Activated CD4-positive, alpha-beta T cell treated with anti-CD3 and anti-CD28 coated beads for 4 hours (primary cell): ENCODE measurements around the gene KDR.

Source experiments
- DNase-seq, 2 donors: peaks; one replicate each; pipeline ENCODE4 v3.0.0-alpha.2; 2020

Gene KDR

GRCh38 chr4:55122235-55122634 is 3.2 kb downstream of the KDR start:
- DNase-seq: no peak

DNA sequence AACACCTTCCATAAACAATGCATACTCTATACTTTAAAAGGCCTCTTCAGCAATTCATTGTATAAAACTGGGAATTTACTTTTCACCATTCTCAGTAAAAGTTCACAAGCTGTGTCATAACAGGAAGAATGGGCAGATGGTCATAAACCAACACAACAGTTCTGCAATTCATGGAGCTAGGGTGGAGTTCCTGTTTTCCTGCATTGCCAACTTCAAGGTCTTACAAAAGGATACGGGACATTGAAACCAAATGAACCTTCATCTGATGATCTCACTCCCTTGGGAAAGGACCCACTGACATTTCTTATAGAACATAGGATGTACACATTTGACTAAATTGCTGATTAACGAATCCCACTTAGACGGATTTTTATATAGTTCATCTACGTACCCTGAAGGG is 4.1 kb downstream of the KDR start:
- no peak for DNase-seq

GRCh38 chr4:55118397-55118796 is 7.0 kb downstream of the KDR start:
- no peak for DNase-seq

DNA sequence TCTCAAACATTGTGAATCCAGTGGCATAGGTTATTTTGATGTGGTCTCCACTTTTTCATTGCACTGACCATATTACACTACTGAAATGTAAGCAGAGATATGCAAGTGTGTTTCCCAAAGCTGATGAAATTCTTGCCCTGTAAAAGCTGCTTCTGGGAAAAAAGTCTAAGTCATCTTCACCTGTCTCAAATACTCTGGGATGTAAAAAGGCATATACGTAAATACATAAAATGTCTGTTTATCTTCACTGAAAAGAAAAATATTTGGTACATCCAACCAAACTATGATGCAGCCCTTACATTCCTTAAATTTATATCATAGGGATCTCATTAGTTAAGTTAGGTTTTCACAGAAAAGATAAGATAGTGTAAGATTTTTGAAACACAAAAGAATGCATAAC is 7.9 kb downstream of the KDR start:
- DNase-seq: no peak

GRCh38 chr4:55116450-55116849 is 8.9 kb downstream of the KDR start:
- DNase-seq: no peak

DNA sequence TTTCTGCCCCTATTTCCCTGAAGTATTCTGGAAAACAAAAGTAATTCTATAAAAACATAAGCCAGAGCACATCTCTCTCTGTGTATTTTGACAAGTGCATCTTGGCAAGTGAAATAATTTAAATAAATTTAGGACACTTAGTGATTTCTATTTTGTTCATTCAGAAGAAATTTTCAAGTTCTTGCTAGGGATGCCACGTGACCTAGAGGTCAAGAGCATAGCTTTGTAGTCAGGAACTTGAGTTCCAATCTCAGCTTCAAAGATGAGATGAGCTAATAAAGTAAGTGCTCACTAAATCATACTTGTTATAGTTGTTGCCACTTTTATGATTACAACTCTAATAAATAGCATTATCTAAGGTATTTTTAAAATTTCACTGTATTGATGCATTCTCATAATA is 13.8 kb downstream of the KDR start:
- no peak for DNase-seq

GRCh38 chr4:55110131-55110530 is 15.3 kb downstream of the KDR start:
- no peak for DNase-seq

- no peak for DNase-seq
These were observed 18.3 kb downstream of the KDR start for GRCh38 chr4:55107054-55107453.

DNA sequence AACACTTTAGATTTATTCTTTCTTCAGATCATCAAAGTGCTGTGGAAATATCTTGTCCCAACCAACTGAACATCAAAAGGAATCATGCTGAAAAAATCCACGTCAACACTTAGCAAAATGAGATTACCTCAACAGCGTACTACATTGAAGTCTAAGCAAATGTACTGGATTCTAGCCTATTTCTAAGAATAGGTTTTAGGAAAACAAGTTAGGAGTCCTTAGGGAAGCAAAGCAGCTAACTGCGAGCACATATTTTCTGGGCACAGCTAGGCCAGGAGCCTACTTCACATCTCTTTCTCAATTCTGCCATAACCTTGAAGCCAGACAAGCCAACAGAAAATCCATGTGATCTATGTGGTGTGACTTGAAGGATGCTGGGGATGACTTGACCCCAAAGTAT is 22.2 kb downstream of the KDR start:
- DNase-seq: no peak

DNA sequence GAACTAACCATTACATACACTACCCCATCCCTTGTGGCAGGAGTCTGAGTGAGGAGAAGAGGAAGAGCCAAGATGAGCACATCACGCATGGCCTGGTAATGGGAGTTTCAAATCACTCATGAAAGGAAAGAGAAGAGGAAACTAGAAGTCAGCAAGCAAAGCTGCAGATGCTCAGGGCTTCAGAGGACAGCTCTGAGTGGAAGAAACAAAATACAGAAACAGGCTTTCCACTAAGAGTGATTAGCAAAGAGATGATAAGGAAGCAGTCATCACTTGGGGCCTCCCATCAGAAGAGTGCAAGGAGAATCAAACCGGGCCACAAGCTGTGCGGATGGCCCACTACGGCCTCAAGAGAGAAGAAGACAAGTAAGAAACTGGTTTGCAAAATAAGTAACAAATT is 25.6 kb downstream of the KDR start:
- DNase-seq: no peak

DNA sequence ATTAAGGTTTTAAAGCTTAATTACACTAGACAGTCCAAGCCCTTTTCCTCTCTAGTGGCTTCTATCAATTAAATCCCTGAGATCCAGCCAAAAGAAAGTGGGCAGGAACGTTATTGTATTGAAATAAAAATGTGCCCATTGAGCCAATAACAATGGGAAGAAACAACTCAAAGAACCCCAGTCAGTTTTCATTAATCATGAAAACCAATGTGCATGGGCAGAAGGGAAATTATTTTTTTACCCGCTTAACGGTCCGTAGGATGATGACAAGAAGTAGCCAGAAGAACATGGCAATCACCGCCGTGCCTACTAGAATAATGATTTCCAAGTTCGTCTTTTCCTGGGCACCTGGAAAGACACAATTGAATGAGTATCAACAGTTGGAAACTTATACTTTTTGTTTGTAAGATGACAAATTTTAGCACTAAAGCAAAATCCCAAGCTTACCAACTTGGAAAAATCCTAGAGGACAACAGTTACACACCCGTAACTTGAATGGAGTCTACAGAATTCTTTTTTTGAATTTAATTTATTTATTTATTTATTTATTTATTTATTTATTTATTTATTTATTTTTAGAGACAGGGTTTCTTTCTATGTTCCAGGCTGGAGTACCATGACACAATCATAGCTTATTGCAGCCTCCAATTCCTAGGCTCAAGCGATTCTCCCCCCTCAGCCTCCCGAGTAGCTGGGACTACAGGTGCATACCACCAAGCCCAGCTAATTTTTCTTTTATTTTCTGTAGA is 26.8 kb downstream of the KDR start:
- no peak for DNase-seq

DNA sequence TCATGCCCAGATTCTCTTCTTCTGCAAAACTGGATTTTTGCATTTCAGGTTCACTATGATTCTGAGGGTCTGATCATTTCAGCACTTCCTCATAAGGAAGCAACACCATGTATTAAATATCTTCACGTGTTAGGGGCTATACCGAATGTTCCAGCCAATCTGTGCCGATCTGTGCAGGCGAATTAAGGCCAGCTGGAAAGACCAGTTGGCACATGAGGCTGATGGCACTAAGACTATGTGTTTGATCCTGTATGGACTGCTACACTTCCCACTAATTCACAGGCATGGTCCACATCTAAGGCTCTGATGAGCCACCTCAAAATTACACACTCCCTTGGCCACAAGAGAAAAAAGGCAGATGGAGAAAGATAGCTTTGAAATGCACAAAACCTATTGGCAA is 28.8 kb downstream of the KDR start:
- no peak for DNase-seq

DNA sequence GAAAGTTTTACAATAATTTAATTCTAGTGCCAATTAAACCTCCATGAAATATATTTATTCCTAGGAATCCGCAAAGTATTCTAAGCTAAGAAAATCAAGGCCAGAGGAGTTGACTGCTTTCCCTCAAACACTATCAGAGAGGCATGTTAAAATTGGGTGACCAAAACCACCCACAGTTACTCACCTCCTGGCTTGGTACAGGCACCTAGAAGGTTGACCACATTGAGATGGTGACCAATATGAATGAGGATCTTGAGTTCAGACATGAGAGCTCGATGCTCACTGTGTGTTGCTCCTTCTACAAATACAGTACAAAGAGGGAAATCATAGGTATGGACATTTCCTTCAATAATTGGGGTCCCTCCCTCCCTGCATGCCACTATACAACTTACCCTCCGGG is 29.4 kb downstream of the KDR start:
- DNase-seq: no peak

DNA sequence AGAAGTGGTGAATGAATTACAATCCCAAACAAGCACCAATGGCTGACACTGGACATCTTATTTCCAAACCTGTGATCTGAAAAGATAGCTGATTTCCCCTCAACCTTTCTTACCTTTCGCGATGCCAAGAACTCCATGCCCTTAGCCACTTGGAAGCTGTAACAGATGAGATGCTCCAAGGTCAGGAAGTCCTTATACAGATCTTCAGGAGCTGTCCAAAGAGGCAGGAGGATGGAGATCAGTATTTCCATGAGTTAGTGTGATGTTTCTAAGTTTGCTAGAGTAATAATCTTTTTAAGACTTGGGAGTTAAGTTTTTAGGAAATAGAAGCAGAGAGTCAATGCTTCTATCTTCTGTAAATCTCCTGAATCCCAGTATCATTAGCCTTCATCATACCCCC is 32.9 kb downstream of the KDR start:
- DNase-seq: no peak

- no peak for DNase-seq
These were observed 35.5 kb downstream of the KDR start for GRCh38 chr4:55089916-55090315.

DNA sequence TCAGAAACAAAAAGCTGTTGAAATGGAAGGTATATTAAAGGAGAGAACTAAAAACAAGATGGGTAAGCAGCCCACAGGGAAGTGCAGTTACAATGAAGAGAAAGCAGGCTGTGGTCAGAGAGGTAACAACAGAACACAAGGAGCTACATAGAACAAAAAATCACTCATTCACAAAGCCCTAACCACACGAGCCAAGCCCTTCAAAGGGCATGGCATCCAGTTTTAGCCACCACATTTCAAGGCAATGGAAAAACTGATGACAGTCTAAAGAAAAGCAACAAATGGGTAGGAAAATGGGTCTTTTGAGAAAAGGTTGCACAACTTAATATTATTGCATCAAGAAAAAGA is 37.5 kb downstream of the KDR start:
- no peak for DNase-seq

GRCh38 chr4:55087009-55087912 is 38.1 kb downstream of the KDR start:
- no peak for DNase-seq

DNA sequence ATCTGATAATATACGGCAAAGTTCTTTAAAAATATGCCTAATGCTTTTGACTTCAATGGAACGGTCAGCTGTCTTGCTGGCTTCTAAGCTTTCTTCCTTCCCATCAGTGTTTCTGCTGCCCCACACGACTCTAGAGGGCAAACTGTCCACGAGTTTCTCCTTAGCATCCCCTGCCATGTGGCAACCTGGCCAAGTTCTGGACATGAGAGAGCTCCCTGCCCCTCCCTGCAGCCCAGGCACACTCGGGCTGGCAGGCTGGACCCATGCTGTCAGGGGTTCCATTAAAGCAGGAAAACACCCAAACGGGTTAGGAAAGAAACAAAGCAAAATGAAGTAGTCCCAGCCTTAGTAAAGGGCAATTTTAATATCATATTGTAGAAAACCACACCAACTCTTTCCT is 38.8 kb downstream of the KDR start:
- no peak for DNase-seq

- DNase-seq: no peak
These were observed 41.7 kb downstream of the KDR start for GRCh38 chr4:55083735-55084134.

GRCh38 chr4:55082756-55083155 is 42.6 kb downstream of the KDR start:
- DNase-seq: no peak

- DNase-seq: no peak
These were observed 45.1 kb downstream of the KDR start for GRCh38 chr4:55080174-55080865.

- no peak for DNase-seq
These were observed 45.8 kb downstream of the KDR start for GRCh38 chr4:55079451-55080173.

- no peak for DNase-seq
These were observed 46.4 kb downstream of the KDR start for GRCh38 chr4:55078987-55079386.
